ENCODE results near the gene MLXIPL. TPM values are rescaled to one million over a fixed set of nuclear protein-coding genes. Genes with fewer than 3 reads are reported as not detected.

The MLXIPL gene
- total RNA-seq, 1 donor, result 0.72 TPM

DNA sequence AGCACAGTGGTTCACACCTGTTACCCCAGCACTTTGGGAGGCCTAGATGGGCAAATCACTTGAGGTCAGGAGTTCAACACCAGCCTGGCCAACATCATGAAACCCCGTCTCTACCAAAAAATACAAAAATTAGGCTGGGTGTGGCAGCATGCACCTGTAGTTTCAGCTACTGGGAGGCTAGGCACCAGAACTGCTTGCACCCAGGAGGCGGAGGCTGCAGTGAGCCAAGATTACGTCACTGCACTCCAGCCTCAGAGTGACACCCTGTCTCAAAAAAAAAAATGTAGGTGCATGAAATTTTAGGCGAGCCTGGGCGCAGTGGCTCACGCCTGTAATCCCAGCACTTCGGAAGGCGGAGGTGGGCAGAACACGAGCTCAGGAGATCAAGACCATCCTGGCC lies 76.5 kb downstream of the MLXIPL start:
- Histone ChIP-seq H3K4me2 (ENCODE audit: insufficient read depth, low read length) (no peak overlapping the region), H4K20me1 (ENCODE audit: insufficient read depth, low read length) (peaks cover 34% of the 10 kb centered on the region), H3K4me1 (ENCODE audit: insufficient read depth, low read length) (no peaks in the 10 kb centered on the region), H3K9me3 (ENCODE audit: low read depth, low read length) (no peaks in the 10 kb centered on the region), H3K27me3 (ENCODE audit: insufficient read depth, low read length) (no peaks in the 10 kb centered on the region), H3K79me2 (ENCODE audit: insufficient read depth, low read length) (peaks cover 91% of the 10 kb centered on the region), H3K4me3 (ENCODE audit: insufficient read depth, low read length) (no peak overlapping the region), H3K27ac (ENCODE audit: low read depth, low read length) (no peak overlapping the region), H2AFZ (ENCODE audit: low read length) (no peak overlapping the region), H3K36me3 (ENCODE audit: insufficient read depth, low read length) (peaks cover 41% of the 10 kb centered on the region)
- TF ChIP-seq, protein P1, sequence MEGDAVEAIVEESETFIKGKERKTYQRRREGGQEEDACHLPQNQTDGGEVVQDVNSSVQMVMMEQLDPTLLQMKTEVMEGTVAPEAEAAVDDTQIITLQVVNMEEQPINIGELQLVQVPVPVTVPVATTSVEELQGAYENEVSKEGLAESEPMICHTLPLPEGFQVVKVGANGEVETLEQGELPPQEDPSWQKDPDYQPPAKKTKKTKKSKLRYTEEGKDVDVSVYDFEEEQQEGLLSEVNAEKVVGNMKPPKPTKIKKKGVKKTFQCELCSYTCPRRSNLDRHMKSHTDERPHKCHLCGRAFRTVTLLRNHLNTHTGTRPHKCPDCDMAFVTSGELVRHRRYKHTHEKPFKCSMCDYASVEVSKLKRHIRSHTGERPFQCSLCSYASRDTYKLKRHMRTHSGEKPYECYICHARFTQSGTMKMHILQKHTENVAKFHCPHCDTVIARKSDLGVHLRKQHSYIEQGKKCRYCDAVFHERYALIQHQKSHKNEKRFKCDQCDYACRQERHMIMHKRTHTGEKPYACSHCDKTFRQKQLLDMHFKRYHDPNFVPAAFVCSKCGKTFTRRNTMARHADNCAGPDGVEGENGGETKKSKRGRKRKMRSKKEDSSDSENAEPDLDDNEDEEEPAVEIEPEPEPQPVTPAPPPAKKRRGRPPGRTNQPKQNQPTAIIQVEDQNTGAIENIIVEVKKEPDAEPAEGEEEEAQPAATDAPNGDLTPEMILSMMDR (IDR thresholded peaks at IDR 0.05; ENCODE audit: extremely low read depth, low read depth, low read length), result no peak
- DNase-seq (ENCODE audit: insufficient read length, low spot score, missing footprints), result no peak

DNA sequence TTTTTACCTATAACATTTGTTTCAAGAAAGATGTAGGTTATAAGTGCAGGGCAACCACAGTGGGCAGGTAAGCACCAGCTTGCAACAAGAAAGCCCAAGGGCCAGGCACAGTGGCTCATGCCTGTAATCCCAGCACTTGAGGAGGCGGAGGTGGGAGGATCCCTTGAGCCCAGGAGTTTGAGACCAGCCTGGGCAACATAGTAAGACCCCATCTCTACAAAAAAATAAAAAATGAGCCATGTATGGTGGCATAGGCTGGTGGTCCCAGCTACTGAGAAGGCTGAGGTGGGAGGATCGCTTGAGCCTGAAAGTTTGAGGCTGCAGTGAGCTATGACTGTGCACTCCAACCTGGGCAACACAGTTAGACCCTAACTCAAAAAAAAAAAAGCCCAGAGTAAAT lies 79.6 kb downstream of the MLXIPL start:
- no peak for DNase-seq (ENCODE audit: insufficient read length, low spot score, missing footprints)
- peaks cover 87% of the 10 kb centered on the region for H3K79me2 ChIP-seq (ENCODE audit: insufficient read depth, low read length)
- no peak overlapping the region for H3K27ac ChIP-seq (ENCODE audit: low read depth, low read length)
- H3K4me2 ChIP-seq (ENCODE audit: insufficient read depth, low read length), result no peak overlapping the region
- H3K4me3 ChIP-seq (ENCODE audit: insufficient read depth, low read length), result no peak overlapping the region
- no peaks in the 10 kb centered on the region for H3K4me1 ChIP-seq (ENCODE audit: insufficient read depth, low read length)
- H3K36me3 ChIP-seq (ENCODE audit: insufficient read depth, low read length), result peaks cover 40% of the 10 kb centered on the region
- TF ChIP-seq, protein P1 (IDR thresholded peaks at IDR 0.05; ENCODE audit: extremely low read depth, low read depth, low read length), result no peak
- H4K20me1 ChIP-seq (ENCODE audit: insufficient read depth, low read length), result peaks cover 32% of the 10 kb centered on the region
- no peaks in the 10 kb centered on the region for H3K27me3 ChIP-seq (ENCODE audit: insufficient read depth, low read length)
- H2AFZ ChIP-seq (ENCODE audit: low read length), result no peak overlapping the region
- no peaks in the 10 kb centered on the region for H3K9me3 ChIP-seq (ENCODE audit: low read depth, low read length)

Other genes starting within 250 kb of the MLXIPL start
- 0.29 and 0.36 TPM in 2 replicates for gene FZD9, start 190.7 kb downstream of the MLXIPL start, total RNA-seq
- gene BAZ1B, start 102.2 kb downstream of the MLXIPL start, total RNA-seq, result 58.3 and 61.2 TPM in 2 replicates
- gene BCL7B, start 66.8 kb downstream of the MLXIPL start, total RNA-seq, result 26.8 and 32.9 TPM in 2 replicates
- gene TBL2, start 45.9 kb downstream of the MLXIPL start, total RNA-seq, result 56.1 and 66.6 TPM in 2 replicates
- 5.8 and 5.9 TPM in 2 replicates for gene VPS37D, start 43.3 kb upstream of the MLXIPL start, total RNA-seq
- gene DNAJC30, start 58.9 kb upstream of the MLXIPL start, total RNA-seq, result 2.9 TPM in 2 replicates
- gene BUD23, start 59.1 kb upstream of the MLXIPL start, total RNA-seq, result 33.9 and 36.9 TPM in 2 replicates
- gene STX1A, start 95.1 kb upstream of the MLXIPL start, total RNA-seq, result 15.9 and 17.4 TPM in 2 replicates
- gene ABHD11, start 114.3 kb upstream of the MLXIPL start, total RNA-seq, result 6.5 and 8.7 TPM in 2 replicates
- gene CLDN3, start 145.7 kb upstream of the MLXIPL start, total RNA-seq, result not detected in 2 replicates
- 0.36 and 0.59 TPM in 2 replicates for gene CLDN4, start 206.5 kb upstream of the MLXIPL start, total RNA-seq
- gene METTL27, start 218.0 kb upstream of the MLXIPL start, total RNA-seq, result 8.7 and 8.8 TPM in 2 replicates
- gene TMEM270, start 236.6 kb upstream of the MLXIPL start, total RNA-seq, result not detected in 2 replicates